Hepatocyte (in vitro differentiated cells): ENCODE data around the gene NR6A1. TPM values are rescaled to one million over a fixed set of nuclear protein-coding genes. Genes with fewer than 3 reads are reported as not detected.

Experiments used
- DNase-seq: peaks from one replicate; pipeline ENCODE4 v3.0.0-alpha.2; 2016; ENCODE audit warnings: low spot score
- H2AFZ ChIP-seq: fragments of 200-600 bp; sonication (generic); 2 replicates; pipeline ENCODE4 v1.6.0; 2016; ENCODE audit warnings: antibody characterized with exemption, mild to moderate bottlenecking
- H3K27ac ChIP-seq: fragments of 200-600 bp; sonication (generic); 2 replicates; pipeline ENCODE4 v1.5.1; 2016; ENCODE audit warnings: mild to moderate bottlenecking
- H3K27me3 ChIP-seq: fragments of 200-600 bp; sonication (generic); 2 replicates; pipeline ENCODE4 v1.6.1; 2016
- H3K36me3 ChIP-seq: fragments of 200-600 bp; sonication (generic); replicated peaks from 2 replicates; pipeline ENCODE4 v1.5.1; 2016; ENCODE audit warnings: low read depth; ENCODE audit not compliant: insufficient read depth
- H3K4me1 ChIP-seq: fragments of 200-600 bp; sonication (generic); 2 replicates; pipeline ENCODE4 v1.5.1; 2016; ENCODE audit warnings: mild to moderate bottlenecking, moderate library complexity; ENCODE audit not compliant: insufficient read depth
- H3K4me2 ChIP-seq: fragments of 200-600 bp; sonication (generic); 2 replicates; pipeline ENCODE4 v1.6.0; 2016
- H3K4me3 ChIP-seq: fragments of 200-600 bp; sonication (generic); 2 replicates; pipeline ENCODE4 v1.5.1; 2016; ENCODE audit warnings: mild to moderate bottlenecking
- H3K79me2 ChIP-seq: fragments of 200-600 bp; sonication (generic); 2 replicates; pipeline ENCODE4 v1.6.0; 2017; ENCODE audit warnings: mild to moderate bottlenecking
- H3K9me2 ChIP-seq: fragments of 200-600 bp; sonication (generic); replicated peaks from 2 replicates; pipeline ENCODE4 v1.6.0; 2017; ENCODE audit warnings: mild to moderate bottlenecking; ENCODE audit not compliant: insufficient read depth
- H3K9me3 ChIP-seq: fragments of 200-600 bp; sonication (generic); 2 replicates; pipeline ENCODE4 v1.5.1; 2016; ENCODE audit warnings: low read depth, mild to moderate bottlenecking
- H4K20me1 ChIP-seq: fragments of 200-600 bp; sonication (generic); 2 replicates; pipeline ENCODE4 v1.6.0; 2016; ENCODE audit warnings: mild to moderate bottlenecking; ENCODE audit not compliant: insufficient read depth, poor library complexity, severe bottlenecking
- CTCF ChIP-seq: fragments of 200-600 bp; sonication (generic); IDR thresholded peaks from 2 replicates; pipeline ENCODE4 v1.5.1; 2016; ENCODE audit warnings: antibody characterized with exemption, mild to moderate bottlenecking; ENCODE audit not compliant: poor library complexity
- EZH2 ChIP-seq: fragments of 200-600 bp; sonication (generic); IDR thresholded peaks from 2 replicates; pipeline ENCODE4 v1.6.1; 2016; ENCODE audit warnings: antibody characterized with exemption, mild to moderate bottlenecking, borderline replicate concordance
- EZH2phosphoT487 ChIP-seq: fragments of 200-600 bp; sonication (generic); IDR thresholded peaks from one replicate; pipeline ENCODE4 v1.6.1; 2018; ENCODE audit warnings: antibody characterized with exemption, mild to moderate bottlenecking, low read depth, moderate library complexity; ENCODE audit not compliant: unreplicated experiment, severe bottlenecking
- WGBS: methylation state at CpG from one replicate; pipeline ENCODE4 v1.1.6; 2016; ENCODE audit warnings: low lambda C conversion rate; ENCODE audit errors: missing lambda C conversion rate; 5-methylcytosine and 5-hydroxymethylcytosine counted together
- polyA plus RNA-seq: library from polyadenylated mRNA; unstranded; fragments of >200 nt; fragmentation: Nextera tagmentation; extraction: Ambion mirVana; gene quantifications from 2 replicates; pipeline ENCODE4 v1.2.1, GENCODE V29; 2016
- total RNA-seq: library from RNA; depleted of rRNA; stranded (reverse); fragments of >200 nt; gene quantifications from 2 replicates; pipeline ENCODE4 v1.2.3, GENCODE V29; 2014

The NR6A1 gene
- total and polyA plus RNA-seq, 2 experiments from 2014 or later: 1.2 to 4.0 TPM

GRCh38 chr9:124697326-124698200 is 73.5 kb downstream of the NR6A1 start:
- WGBS: 70% methylated on average over 5 of the region's 5 CpGs
- H3K27ac ChIP-seq: peak overlapping the region; percentile 1
- no peaks in the 10 kb centered on the region for H3K4me1 ChIP-seq
- H3K79me2 ChIP-seq: peaks cover 42% of the 10 kb centered on the region
- TF ChIP-seq EZH2 (no peak), EZH2phosphoT487 (no peak), CTCF (no peak)
- H3K9me2 ChIP-seq: no peaks in the 10 kb centered on the region
- no peak overlapping the region for H2AFZ ChIP-seq
- H3K27me3 ChIP-seq: no peaks in the 10 kb centered on the region
- H3K36me3 ChIP-seq: no peaks in the 10 kb centered on the region
- DNase-seq: no peak
- H3K4me2 ChIP-seq: no peak overlapping the region
- no peak overlapping the region for H3K4me3 ChIP-seq
- no peaks in the 10 kb centered on the region for H3K9me3 ChIP-seq
- H4K20me1 ChIP-seq: no peaks in the 10 kb centered on the region

- Histone ChIP-seq H2AFZ (no peak overlapping the region), H4K20me1 (no peaks in the 10 kb centered on the region), H3K4me2 (no peak overlapping the region), H3K27ac (no peak overlapping the region), H3K4me1 (no peaks in the 10 kb centered on the region), H3K27me3 (no peaks in the 10 kb centered on the region), H3K36me3 (no peaks in the 10 kb centered on the region), H3K4me3 (no peak overlapping the region), H3K9me3 (no peaks in the 10 kb centered on the region), H3K79me2 (peaks cover 48% of the 10 kb centered on the region), H3K9me2 (no peaks in the 10 kb centered on the region)
- TF ChIP-seq EZH2 (no peak), CTCF (no peak), EZH2phosphoT487 (no peak)
- DNase-seq: no peak
- WGBS: 62% methylated on average over 3 of the region's 3 CpGs
Measured at GRCh38 chr9:124696101-124696500, 75.0 kb downstream of the NR6A1 start.

- no peak for DNase-seq
- 72% methylated on average over 16 of the region's 16 CpGs for WGBS
- H3K4me2 ChIP-seq: no peak overlapping the region
- TF ChIP-seq EZH2phosphoT487: no peak
- TF ChIP-seq CTCF: no peak
- TF ChIP-seq EZH2: no peak
- H3K79me2 ChIP-seq: peaks cover 54% of the 10 kb centered on the region
- H3K4me3 ChIP-seq: no peak overlapping the region
- no peaks in the 10 kb centered on the region for H3K9me2 ChIP-seq
- H3K27ac ChIP-seq: no peak overlapping the region
- no peaks in the 10 kb centered on the region for H4K20me1 ChIP-seq
- no peaks in the 10 kb centered on the region for H3K9me3 ChIP-seq
- H3K4me1 ChIP-seq: no peaks in the 10 kb centered on the region
- no peak overlapping the region for H2AFZ ChIP-seq
- no peaks in the 10 kb centered on the region for H3K36me3 ChIP-seq
- H3K27me3 ChIP-seq: no peaks in the 10 kb centered on the region
Measured at GRCh38 chr9:124695280-124695890, 75.7 kb downstream of the NR6A1 start.
